Skeletal muscle tissue (tissue), 4 donors: ENCODE measurements around the gene LYL1. TPM values are rescaled to one million over a fixed set of nuclear protein-coding genes. Genes with fewer than 3 reads are reported as not detected.

Experiments used
- H3K27ac ChIP-seq: one replicate; pipeline ENCODE4 v1.7.0; 2013; ENCODE audit warnings: mild to moderate bottlenecking, low read depth, low read length, inconsistent platforms
- H3K27me3 ChIP-seq, 3 donors: one replicate each; pipeline ENCODE4 v1.7.0; 2013; ENCODE audit warnings: low read length in 3 of 3; ENCODE audit not compliant: control insufficient read depth in 3 of 3, insufficient read depth in 3 of 3
- H3K36me3 ChIP-seq, 3 donors: one replicate each; pipeline ENCODE4 v1.7.0; 2013; ENCODE audit warnings: low read length in 3 of 3; ENCODE audit not compliant: control insufficient read depth in 3 of 3, insufficient read depth in 3 of 3
- H3K4me1 ChIP-seq, 3 donors: one replicate each; pipeline ENCODE4 v1.7.0; 2013; ENCODE audit warnings: low read length in 3 of 3, mild to moderate bottlenecking in 3 of 3; ENCODE audit not compliant: control insufficient read depth in 3 of 3, insufficient read depth in 3 of 3
- H3K4me3 ChIP-seq, 3 donors: one replicate each; pipeline ENCODE4 v1.7.0; 2013; ENCODE audit warnings: low read length in 3 of 3
- H3K9ac ChIP-seq, 3 donors: one replicate each; pipeline ENCODE4 v1.7.0; 2013; ENCODE audit warnings: low read length in 3 of 3, mild to moderate bottlenecking in 3 of 3, moderate library complexity in 2 of 3, low read depth in 1 of 3
- H3K9me3 ChIP-seq, 3 donors: one replicate each; pipeline ENCODE4 v1.7.0; 2013; ENCODE audit warnings: low read length in 3 of 3; ENCODE audit not compliant: control insufficient read depth in 3 of 3
- total RNA-seq: library from RNA; depleted of rRNA; stranded (reverse); fragments of >200 nt; gene quantifications from one replicate; pipeline ENCODE4 v1.2.3, GENCODE V29; 2014
- donor health status: Osteomylitis.

Gene LYL1
- total RNA-seq, 1 donor from 2014 or later: 13.6 TPM

GRCh38 chr19:13120031-13120430 lies 17.4 kb upstream of the LYL1 start:
- Histone ChIP-seq H3K9me3 (no peaks in the 10 kb centered on the region), H3K4me3 (peak overlapping the region in 1 of 3 donors; percentile 81), H3K27me3 (no peaks in the 10 kb centered on the region), H3K9ac (peak overlapping the region in 2 of 3 donors; percentile 16 to 43), H3K4me1 (peaks cover 46 to 52% (median 51%) of the 10 kb centered on the region in 3 donors), H3K36me3 (peaks cover 3 to 5% (median 4%) of the 10 kb centered on the region in 3 donors), H3K27ac (peak overlapping the region; percentile 11)

- H3K27me3 ChIP-seq: no peaks in the 10 kb centered on the region
- H3K4me1 ChIP-seq: peaks cover 48 to 54% (median 51%) of the 10 kb centered on the region in 3 donors
- H3K36me3 ChIP-seq: peaks cover 3 to 6% (median 4%) of the 10 kb centered on the region in 3 donors
- H3K9me3 ChIP-seq: no peaks in the 10 kb centered on the region
- peak overlapping the region in 2 of 3 donors; percentile 66 to 72 for H3K9ac ChIP-seq
- H3K4me3 ChIP-seq: peak overlapping the region in 2 of 3 donors; percentile 69 to 81
- peak overlapping the region; percentile 11 for H3K27ac ChIP-seq
Observed at GRCh38 chr19:13119627-13120026, 17.0 kb upstream of the LYL1 start.

- peak overlapping the region; percentile 70 to 81 (median 72) for H3K9ac ChIP-seq
- peaks cover 3 to 9% (median 4%) of the 10 kb centered on the region in 3 donors for H3K36me3 ChIP-seq
- no peaks in the 10 kb centered on the region for H3K27me3 ChIP-seq
- peaks cover 48 to 54% (median 51%) of the 10 kb centered on the region in 3 donors for H3K4me1 ChIP-seq
- H3K4me3 ChIP-seq: peak overlapping the region; percentile 69 to 81 (median 79)
- peak overlapping the region; percentile 11 for H3K27ac ChIP-seq
- no peaks in the 10 kb centered on the region for H3K9me3 ChIP-seq
Observed at GRCh38 chr19:13118424-13119193, 16.0 kb upstream of the LYL1 start.

- Histone ChIP-seq H3K36me3 (peaks cover 5 to 13% (median 6%) of the 10 kb centered on the region in 3 donors), H3K27me3 (no peaks in the 10 kb centered on the region), H3K4me1 (peaks cover 48 to 54% (median 51%) of the 10 kb centered on the region in 3 donors), H3K9me3 (no peaks in the 10 kb centered on the region), H3K27ac (peak within 1 kb of the TSS; percentile 75), H3K9ac (peak within 1 kb of the TSS; percentile 87 to 93 (median 91)), H3K4me3 (peak within 1 kb of the TSS; percentile 93 to 99 (median 96))
Observed at GRCh38 chr19:13117772-13118423, 15.2 kb upstream of the LYL1 start, which contains the start of gene NACC1. TSS of gene NACC1 (plus strand) at chr19:13118264. CDS start at chr19:13135208, 16,944 bp downstream.

- H3K4me1 ChIP-seq: peaks cover 48 to 54% (median 51%) of the 10 kb centered on the region in 3 donors
- H3K36me3 ChIP-seq: peaks cover 11 to 19% (median 13%) of the 10 kb centered on the region in 3 donors
- peak overlapping the region; percentile 75 for H3K27ac ChIP-seq
- H3K9ac ChIP-seq: peak overlapping the region; percentile 87 to 93 (median 91)
- no peaks in the 10 kb centered on the region for H3K27me3 ChIP-seq
- no peaks in the 10 kb centered on the region for H3K9me3 ChIP-seq
- peak overlapping the region; percentile 93 to 99 (median 96) for H3K4me3 ChIP-seq
Observed at GRCh38 chr19:13117176-13117771, 14.6 kb upstream of the LYL1 start.

GRCh38 chr19:13116282-13117175 lies 13.9 kb upstream of the LYL1 start, which contains the start of gene TRMT1:
TSS of gene TRMT1 (minus strand) at chr19:13116740. CDS start at chr19:13116399, 341 bp downstream.
- Histone ChIP-seq H3K36me3 (peaks cover 9 to 17% (median 13%) of the 10 kb centered on the region in 3 donors), H3K4me3 (peak within 1 kb of the TSS; percentile 93 to 99 (median 96)), H3K27me3 (no peaks in the 10 kb centered on the region), H3K9ac (peak within 1 kb of the TSS; percentile 87 to 93 (median 91)), H3K4me1 (peaks cover 43 to 48% (median 44%) of the 10 kb centered on the region in 3 donors), H3K27ac (peak within 1 kb of the TSS; percentile 75), H3K9me3 (no peaks in the 10 kb centered on the region)

- Histone ChIP-seq H3K4me1 (peaks cover 38 to 47% (median 42%) of the 10 kb centered on the region in 3 donors), H3K9me3 (no peaks in the 10 kb centered on the region), H3K27ac (peak overlapping the region; percentile 75)
Observed at GRCh38 chr19:13115936-13116281, 13.3 kb upstream of the LYL1 start.

GRCh38 chr19:13112555-13112954 lies 9.9 kb upstream of the LYL1 start:
- Histone ChIP-seq H3K27me3 (no peaks in the 10 kb centered on the region), H3K4me1 (peaks cover 19 to 25% (median 21%) of the 10 kb centered on the region in 3 donors), H3K9me3 (no peaks in the 10 kb centered on the region), H3K4me3 (no peak overlapping the region), H3K27ac (no peak overlapping the region), H3K9ac (no peak overlapping the region), H3K36me3 (peaks cover 21 to 27% (median 23%) of the 10 kb centered on the region in 3 donors)

More at GRCh38 chr19:13115936-13116281, 13.3 kb upstream of the LYL1 start:
- H3K27me3 ChIP-seq: no peaks in the 10 kb centered on the region
- peak overlapping the region; percentile 93 to 99 (median 96) for H3K4me3 ChIP-seq
- peak overlapping the region; percentile 87 to 93 (median 91) for H3K9ac ChIP-seq
- H3K36me3 ChIP-seq: peaks cover 7 to 17% (median 13%) of the 10 kb centered on the region in 3 donors

GRCh38 chr19:13110099-13110610 lies 7.5 kb upstream of the LYL1 start:
- H3K9me3 ChIP-seq: no peaks in the 10 kb centered on the region
- H3K36me3 ChIP-seq: peaks cover 25 to 29% (median 25%) of the 10 kb centered on the region in 3 donors
- H3K4me3 ChIP-seq: no peak overlapping the region
- H3K27me3 ChIP-seq: no peaks in the 10 kb centered on the region
- H3K27ac ChIP-seq: no peak overlapping the region
- peaks cover 2 to 3% (median 3%) of the 10 kb centered on the region in 3 donors for H3K4me1 ChIP-seq
- no peak overlapping the region for H3K9ac ChIP-seq
